GM10266 (cell line): ENCODE results near the gene OPCML.

Experiments used
- DNase-seq: peaks from one replicate; pipeline ENCODE4 v3.0.0; 2012; ENCODE audit errors: extremely low spot score
- CTCF ChIP-seq: IDR thresholded peaks from 2 replicates; pipeline ENCODE4 v1.5.1; 2012; ENCODE audit warnings: mild to moderate bottlenecking, low read depth; ENCODE audit not compliant: control insufficient read depth, insufficient read depth; ENCODE audit errors: missing control alignments

The OPCML gene

GRCh38 chr11:132788816-132789325, 743.4 kb downstream of the OPCML start:
- no peak for DNase-seq

GRCh38 chr11:132785878-132786277, 746.4 kb downstream of the OPCML start:
- TF ChIP-seq CTCF, result no peak
- no peak for DNase-seq

More at GRCh38 chr11:132788816-132789325, 743.4 kb downstream of the OPCML start:
- TF ChIP-seq CTCF, result no peak

GRCh38 chr11:132784441-132784840, 747.9 kb downstream of the OPCML start:
- TF ChIP-seq CTCF, result no peak

GRCh38 chr11:132782102-132782501, 750.2 kb downstream of the OPCML start:
- DNase-seq, result no peak
- no peak for TF ChIP-seq CTCF

More at GRCh38 chr11:132784441-132784840, 747.9 kb downstream of the OPCML start:
- no peak for DNase-seq

- TF ChIP-seq CTCF, result no peak
- no peak for DNase-seq
Measured at GRCh38 chr11:132780046-132780445, 752.3 kb downstream of the OPCML start.

GRCh38 chr11:132779497-132779896, 752.8 kb downstream of the OPCML start:
- no peak for TF ChIP-seq CTCF
- no peak for DNase-seq

GRCh38 chr11:132777067-132777975, 755.0 kb downstream of the OPCML start:
- DNase-seq, result no peak

More at GRCh38 chr11:132777067-132777975, 755.0 kb downstream of the OPCML start:
- no peak for TF ChIP-seq CTCF
